ENCODE results near the gene CFAP119.

CFAP119 gene

DNA sequence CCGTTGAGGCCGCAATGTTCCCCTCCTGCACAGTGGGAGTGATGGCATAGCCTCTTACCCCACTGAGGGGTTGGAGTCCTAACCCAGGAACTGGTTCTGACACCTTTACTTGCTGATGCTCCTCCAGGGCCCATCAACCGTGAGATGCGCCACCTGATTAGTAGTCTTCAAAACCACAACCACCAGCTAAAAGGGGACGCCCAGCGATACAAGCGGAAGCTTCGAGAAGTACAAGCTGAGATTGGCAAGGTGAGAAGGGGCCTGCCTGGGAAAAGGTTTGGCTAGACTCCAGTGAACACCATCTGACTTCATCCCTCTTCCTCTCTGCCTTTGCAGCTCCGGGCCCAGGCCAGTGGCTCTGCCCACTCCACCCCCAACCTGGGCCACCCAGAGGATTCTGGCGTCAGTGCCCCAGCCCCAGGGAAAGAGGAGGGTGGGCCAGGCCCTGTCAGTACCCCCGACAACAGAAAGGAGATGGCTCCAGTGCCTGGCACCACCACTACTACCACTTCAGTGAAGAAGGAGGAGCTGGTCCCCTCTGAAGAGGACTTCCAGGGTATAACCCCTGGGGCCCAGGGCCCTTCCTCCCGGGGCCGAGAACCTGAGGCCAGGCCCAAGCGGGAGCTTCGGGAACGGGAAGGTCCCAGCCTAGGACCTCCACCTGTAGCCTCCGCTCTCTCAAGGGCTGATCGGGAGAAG is 6.1 kb upstream of the CFAP119 start:
- peaks cover 98% of the 10 kb centered on the region for H3K36me3 ChIP-seq (ENCODE audit: control insufficient read depth, insufficient read depth, low read length)
- H3K9me3 ChIP-seq (ENCODE audit: control insufficient read depth, insufficient read depth, low read depth, low read length): no peaks in the 10 kb centered on the region
- H3K4me1 ChIP-seq (ENCODE audit: control insufficient read depth, insufficient read depth, low read length): peaks cover 2% of the 10 kb centered on the region; the same call in 1 of the 2 replicates
- no peak overlapping the region for H3K9ac ChIP-seq (ENCODE audit: low read length)
- no peak overlapping the region for H3K27ac ChIP-seq (ENCODE audit: low read depth, low read length)
- H3K27me3 ChIP-seq (ENCODE audit: control insufficient read depth, insufficient read depth, low read length): no peaks in the 10 kb centered on the region
- H3K4me3 ChIP-seq (ENCODE audit: low read depth, low read length): no peak overlapping the region

DNA sequence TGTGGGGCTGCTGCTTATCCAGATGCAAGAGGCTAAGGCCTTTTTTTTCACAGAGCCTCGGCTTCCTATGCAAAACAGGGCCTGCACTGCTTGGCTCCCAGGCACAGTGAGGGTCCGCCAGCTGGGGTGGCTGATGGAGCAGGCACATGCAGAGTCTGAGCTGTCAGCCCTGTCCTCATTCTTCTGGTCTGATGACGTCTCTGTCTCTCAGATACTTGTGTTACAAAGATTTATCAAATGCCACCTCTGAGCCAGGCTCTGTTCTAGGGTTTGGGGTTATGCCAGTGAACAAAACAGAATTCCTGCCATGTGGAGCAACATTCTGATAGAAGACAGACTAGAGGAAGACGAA is 5.0 kb upstream of the CFAP119 start:
- H3K9me3 ChIP-seq (ENCODE audit: control insufficient read depth, insufficient read depth, low read depth, low read length): no peaks in the 10 kb centered on the region
- peaks cover 92% of the 10 kb centered on the region for H3K36me3 ChIP-seq (ENCODE audit: control insufficient read depth, insufficient read depth, low read length)
- no peaks in the 10 kb centered on the region for H3K27me3 ChIP-seq (ENCODE audit: control insufficient read depth, insufficient read depth, low read length)
- no peak overlapping the region for H3K4me3 ChIP-seq (ENCODE audit: low read depth, low read length)
- no peak overlapping the region for H3K9ac ChIP-seq (ENCODE audit: low read length)
- peaks cover 5% of the 10 kb centered on the region; the same call in 1 of the 2 replicates for H3K4me1 ChIP-seq (ENCODE audit: control insufficient read depth, insufficient read depth, low read length)
- H3K27ac ChIP-seq (ENCODE audit: low read depth, low read length): no peak overlapping the region

DNA sequence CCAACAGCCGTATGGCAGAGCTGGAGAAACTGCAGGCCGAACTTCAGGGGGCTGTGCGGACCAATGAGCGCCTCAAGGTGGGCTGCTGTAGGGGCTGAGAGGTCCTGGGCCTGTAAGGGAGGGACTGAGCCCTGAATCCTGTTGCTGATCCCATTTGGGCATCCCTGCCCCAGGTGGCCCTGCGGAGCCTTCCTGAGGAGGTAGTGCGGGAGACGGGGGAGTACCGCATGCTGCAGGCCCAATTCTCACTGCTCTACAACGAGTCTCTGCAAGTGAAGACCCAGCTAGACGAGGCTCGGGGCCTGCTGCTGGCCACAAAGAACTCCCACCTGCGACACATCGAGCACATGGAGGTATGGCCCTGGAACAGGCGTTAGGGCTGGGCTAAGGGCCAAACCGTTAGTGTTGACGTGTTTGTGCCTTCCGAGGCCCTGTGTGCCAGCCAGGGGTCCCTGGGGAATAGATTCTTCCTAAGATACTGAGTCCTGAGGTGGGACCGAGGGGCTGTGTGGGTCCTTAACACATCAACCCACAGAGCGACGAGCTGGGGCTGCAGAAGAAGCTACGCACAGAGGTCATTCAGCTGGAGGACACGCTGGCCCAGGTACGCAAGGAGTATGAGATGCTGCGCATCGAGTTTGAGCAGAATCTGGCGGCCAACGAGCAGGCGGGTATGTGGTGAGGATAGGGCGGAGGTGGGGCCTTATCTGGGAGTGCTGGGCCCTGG is 4.5 kb upstream of the CFAP119 start:
- Histone ChIP-seq H3K4me3 (ENCODE audit: low read depth, low read length) (no peak overlapping the region), H3K9ac (ENCODE audit: low read length) (no peak overlapping the region), H3K27me3 (ENCODE audit: control insufficient read depth, insufficient read depth, low read length) (no peaks in the 10 kb centered on the region), H3K36me3 (ENCODE audit: control insufficient read depth, insufficient read depth, low read length) (peaks cover 86% of the 10 kb centered on the region), H3K4me1 (ENCODE audit: control insufficient read depth, insufficient read depth, low read length) (peaks cover 5% of the 10 kb centered on the region; the same call in 1 of the 2 replicates), H3K9me3 (ENCODE audit: control insufficient read depth, insufficient read depth, low read depth, low read length) (no peaks in the 10 kb centered on the region), H3K27ac (ENCODE audit: low read depth, low read length) (no peak overlapping the region)

DNA sequence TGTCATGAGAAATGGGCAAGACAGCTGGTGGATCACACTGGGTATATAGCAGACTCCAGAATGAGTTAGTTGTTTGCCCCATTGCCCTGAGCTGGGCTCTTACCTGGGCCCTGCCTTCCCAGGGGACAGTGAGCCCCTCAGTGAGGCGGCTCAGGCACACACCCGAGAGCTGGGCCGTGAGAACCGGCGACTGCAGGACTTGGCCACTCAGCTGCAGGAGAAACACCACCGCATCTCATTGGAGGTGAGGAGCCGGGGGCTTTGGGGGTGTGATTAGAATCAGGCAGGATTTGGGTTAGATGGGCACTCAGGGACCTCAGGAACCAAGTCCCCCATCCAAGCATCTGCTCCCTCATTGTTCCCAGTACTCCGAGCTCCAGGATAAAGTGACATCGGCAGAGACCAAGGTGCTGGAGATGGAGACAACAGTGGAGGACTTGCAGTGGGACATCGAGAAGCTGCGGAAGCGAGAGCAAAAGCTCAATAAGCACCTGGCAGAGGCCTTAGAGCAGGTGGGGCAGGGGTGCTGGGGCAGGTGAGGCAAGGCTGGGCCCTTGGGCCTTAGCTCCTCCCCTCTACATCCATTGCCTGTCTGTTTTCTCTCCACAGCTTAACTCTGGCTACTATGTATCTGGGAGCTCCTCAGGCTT is 3.1 kb upstream of the CFAP119 start:
- no peaks in the 10 kb centered on the region for H3K9me3 ChIP-seq (ENCODE audit: control insufficient read depth, insufficient read depth, low read depth, low read length)
- no peak overlapping the region for H3K4me3 ChIP-seq (ENCODE audit: low read depth, low read length)
- no peak overlapping the region for H3K9ac ChIP-seq (ENCODE audit: low read length)
- H3K27ac ChIP-seq (ENCODE audit: low read depth, low read length): no peak overlapping the region
- H3K4me1 ChIP-seq (ENCODE audit: control insufficient read depth, insufficient read depth, low read length): peaks cover 8% of the 10 kb centered on the region; the same call in 1 of the 2 replicates
- no peaks in the 10 kb centered on the region for H3K27me3 ChIP-seq (ENCODE audit: control insufficient read depth, insufficient read depth, low read length)
- peaks cover 74% of the 10 kb centered on the region for H3K36me3 ChIP-seq (ENCODE audit: control insufficient read depth, insufficient read depth, low read length)

DNA sequence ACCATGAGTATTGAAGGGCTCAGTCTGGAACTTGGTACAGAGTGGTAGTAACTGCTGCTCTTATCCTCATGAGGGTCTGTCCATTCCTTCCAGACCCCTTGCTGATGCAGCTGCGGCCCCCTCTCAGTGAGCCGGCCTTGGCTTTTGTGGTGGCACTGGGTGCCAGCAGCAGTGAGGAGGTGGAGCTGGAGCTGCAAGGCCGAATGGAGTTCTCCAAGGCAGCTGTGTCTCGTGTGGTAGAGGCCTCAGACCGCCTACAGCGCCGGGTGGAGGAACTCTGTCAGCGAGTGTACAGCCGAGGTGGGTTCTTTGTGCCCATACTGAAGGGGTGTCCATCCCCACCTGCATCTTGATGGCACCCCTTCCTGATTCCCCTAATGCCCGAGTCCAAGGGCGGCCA is 2.2 kb upstream of the CFAP119 start:
- no peaks in the 10 kb centered on the region for H3K27me3 ChIP-seq (ENCODE audit: control insufficient read depth, insufficient read depth, low read length)
- peaks cover 66% of the 10 kb centered on the region for H3K36me3 ChIP-seq (ENCODE audit: control insufficient read depth, insufficient read depth, low read length)
- no peak overlapping the region for H3K4me3 ChIP-seq (ENCODE audit: low read depth, low read length)
- H3K9ac ChIP-seq (ENCODE audit: low read length): no peak overlapping the region
- H3K4me1 ChIP-seq (ENCODE audit: control insufficient read depth, insufficient read depth, low read length): peaks cover 8% of the 10 kb centered on the region; the same call in 1 of the 2 replicates
- no peak overlapping the region for H3K27ac ChIP-seq (ENCODE audit: low read depth, low read length)
- no peaks in the 10 kb centered on the region for H3K9me3 ChIP-seq (ENCODE audit: control insufficient read depth, insufficient read depth, low read depth, low read length)

DNA sequence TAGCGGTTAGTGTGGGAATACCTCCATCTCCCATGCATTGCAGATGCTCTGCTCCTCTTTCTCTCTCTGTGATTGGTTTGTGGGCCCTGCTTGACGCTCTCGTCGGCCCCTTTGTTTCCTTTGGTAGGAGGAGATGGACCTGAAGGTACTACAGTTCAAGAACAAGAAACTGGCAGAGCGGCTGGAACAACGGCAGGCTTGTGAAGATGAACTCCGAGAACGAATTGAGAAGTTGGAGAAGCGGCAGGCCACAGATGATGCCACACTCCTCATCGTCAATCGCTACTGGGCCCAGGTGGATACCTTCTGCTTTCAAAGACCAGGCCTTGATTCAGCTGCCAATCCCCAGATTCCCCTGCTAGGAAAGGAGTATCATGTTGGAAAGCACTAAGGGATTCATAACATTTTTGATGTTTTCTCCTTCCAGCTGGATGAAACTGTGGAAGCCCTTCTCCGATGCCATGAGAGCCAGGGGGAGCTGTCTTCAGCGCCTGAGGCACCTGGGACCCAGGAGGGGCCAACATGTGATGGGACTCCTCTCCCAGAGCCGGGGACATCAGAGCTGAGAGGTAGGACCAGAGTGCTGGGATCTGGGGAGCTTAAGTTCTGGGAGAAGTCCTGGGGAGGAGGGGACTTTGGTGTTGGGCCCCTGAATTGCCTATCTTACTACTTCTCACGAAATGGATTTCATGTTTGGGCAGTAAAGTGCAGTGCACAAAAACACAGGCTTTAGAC is 1.3 kb upstream of the CFAP119 start:
- peaks cover 61% of the 10 kb centered on the region for H3K36me3 ChIP-seq (ENCODE audit: control insufficient read depth, insufficient read depth, low read length)
- H3K9ac ChIP-seq (ENCODE audit: low read length): peak overlapping the region; percentile 91
- H3K27me3 ChIP-seq (ENCODE audit: control insufficient read depth, insufficient read depth, low read length): no peaks in the 10 kb centered on the region
- H3K27ac ChIP-seq (ENCODE audit: low read depth, low read length): no peak overlapping the region; the same call in 1 of the 2 replicates
- peak overlapping the region; percentile 91 for H3K4me3 ChIP-seq (ENCODE audit: low read depth, low read length)
- no peaks in the 10 kb centered on the region for H3K9me3 ChIP-seq (ENCODE audit: control insufficient read depth, insufficient read depth, low read depth, low read length)
- peaks cover 8% of the 10 kb centered on the region; the same call in 1 of the 2 replicates for H3K4me1 ChIP-seq (ENCODE audit: control insufficient read depth, insufficient read depth, low read length)

DNA sequence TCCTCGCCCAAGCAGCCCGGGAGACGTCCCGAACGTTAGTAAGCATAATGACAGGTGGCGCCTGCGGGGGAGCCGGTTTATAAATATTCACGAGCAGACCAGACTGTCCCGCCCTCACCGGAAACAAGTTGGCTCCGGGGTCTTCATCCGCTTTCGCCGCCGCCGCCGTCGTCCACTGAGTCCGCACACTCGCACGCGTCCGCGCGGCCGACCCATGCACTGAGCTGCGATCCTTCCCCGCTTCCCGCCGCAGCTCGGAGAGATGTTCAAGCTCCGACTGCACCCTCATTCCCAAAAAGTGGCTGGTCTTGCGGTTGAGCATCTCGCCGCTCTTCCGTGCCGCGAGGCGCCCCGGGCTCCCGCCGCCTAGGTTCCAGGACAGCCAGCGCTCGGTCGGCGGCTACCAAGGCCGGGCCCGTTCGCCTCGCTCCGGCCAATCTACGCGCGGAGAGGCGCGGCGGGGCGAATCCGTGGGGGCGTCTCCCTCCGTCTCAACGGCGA is 385 bp downstream of the CFAP119 start:
- no peaks in the 10 kb centered on the region for H3K27me3 ChIP-seq (ENCODE audit: control insufficient read depth, insufficient read depth, low read length)
- H3K9ac ChIP-seq (ENCODE audit: low read length): peak overlapping the region; percentile 80
- H3K9me3 ChIP-seq (ENCODE audit: control insufficient read depth, insufficient read depth, low read depth, low read length): no peaks in the 10 kb centered on the region
- H3K4me1 ChIP-seq (ENCODE audit: control insufficient read depth, insufficient read depth, low read length): peaks cover 8% of the 10 kb centered on the region; the same call in 1 of the 2 replicates
- H3K36me3 ChIP-seq (ENCODE audit: control insufficient read depth, insufficient read depth, low read length): peaks cover 54% of the 10 kb centered on the region
- H3K4me3 ChIP-seq (ENCODE audit: low read depth, low read length): peak overlapping the region; percentile 91
- H3K27ac ChIP-seq (ENCODE audit: low read depth, low read length): no peak overlapping the region

DNA sequence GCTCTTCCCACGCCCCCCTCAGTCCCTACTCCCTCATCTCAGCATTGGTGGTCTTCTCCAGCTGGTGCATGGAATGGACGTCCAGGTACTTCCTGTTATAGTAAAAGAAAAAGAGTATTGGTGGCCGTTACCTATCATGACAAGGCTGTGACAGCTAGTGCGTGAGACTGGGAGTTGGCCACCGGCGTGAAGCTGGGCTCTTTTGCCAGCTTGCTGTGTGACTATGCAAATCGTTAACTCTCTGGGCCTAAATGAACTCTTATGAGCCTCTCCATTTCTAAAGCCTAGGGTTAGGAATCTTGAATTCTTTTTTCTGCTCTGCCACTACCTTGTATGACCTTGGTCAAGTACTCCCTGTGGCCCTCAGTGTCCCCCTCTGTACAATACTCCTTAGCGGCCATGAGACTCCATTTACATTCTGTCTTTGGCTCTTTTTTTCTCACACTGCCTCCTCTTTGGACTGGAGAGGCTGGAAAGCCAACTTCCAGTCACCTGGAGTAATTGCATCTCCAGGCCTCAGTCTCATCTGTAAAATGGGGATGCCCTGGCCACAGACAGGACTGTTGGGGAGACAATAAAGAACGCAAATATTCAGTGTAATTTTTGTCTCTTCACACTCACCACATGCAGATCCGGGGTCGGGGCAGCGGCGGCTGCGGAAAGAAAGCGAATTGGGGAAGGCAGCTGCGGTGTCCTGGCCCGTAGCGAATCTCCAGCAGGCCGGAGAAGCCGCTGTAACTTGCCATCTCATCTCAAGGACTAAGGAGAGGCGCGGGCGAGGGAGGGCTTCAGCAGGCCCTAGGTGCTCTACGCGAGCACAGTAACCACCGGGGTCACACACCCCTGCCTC is 1.1 kb downstream of the CFAP119 start:
- H3K27ac ChIP-seq (ENCODE audit: low read depth, low read length): no peak overlapping the region

DNA sequence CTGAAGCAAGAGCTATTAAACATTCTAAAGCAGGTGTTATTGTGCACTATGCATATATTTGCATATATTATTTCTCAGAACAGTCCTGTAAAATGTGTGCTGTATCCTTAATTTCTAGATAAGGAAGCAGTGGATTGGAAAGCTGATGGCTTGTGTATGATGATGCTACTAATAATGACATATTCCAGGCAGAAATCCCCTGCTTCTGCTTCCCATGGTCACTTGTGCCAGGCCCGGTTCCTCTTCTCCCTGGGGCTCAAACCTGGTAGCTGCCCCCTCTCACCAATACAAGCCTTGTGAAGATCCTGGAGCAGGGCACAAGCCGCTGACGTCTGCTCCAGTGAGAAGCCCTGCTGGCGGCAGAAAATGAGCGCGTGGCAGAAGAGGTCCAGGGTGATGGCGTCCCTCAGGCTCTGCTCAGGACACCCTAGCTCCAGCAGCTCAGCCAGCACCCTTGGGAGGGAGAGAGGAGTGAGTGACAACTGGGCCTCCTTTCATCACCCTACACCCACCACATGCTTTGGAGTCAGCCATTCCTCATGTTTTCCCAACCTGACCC is 1.8 kb downstream of the CFAP119 start:
- H3K27me3 ChIP-seq (ENCODE audit: control insufficient read depth, insufficient read depth, low read length): no peaks in the 10 kb centered on the region
- no peak overlapping the region for H3K4me3 ChIP-seq (ENCODE audit: low read depth, low read length)
- no peak overlapping the region for H3K27ac ChIP-seq (ENCODE audit: low read depth, low read length)
- no peaks in the 10 kb centered on the region for H3K9me3 ChIP-seq (ENCODE audit: control insufficient read depth, insufficient read depth, low read depth, low read length)
- peaks cover 8% of the 10 kb centered on the region; the same call in 1 of the 2 replicates for H3K4me1 ChIP-seq (ENCODE audit: control insufficient read depth, insufficient read depth, low read length)
- H3K9ac ChIP-seq (ENCODE audit: low read length): no peak overlapping the region
- H3K36me3 ChIP-seq (ENCODE audit: control insufficient read depth, insufficient read depth, low read length): peaks cover 54% of the 10 kb centered on the region

More for the DNA sequence above, 1.1 kb downstream of the CFAP119 start:
- no peaks in the 10 kb centered on the region for H3K27me3 ChIP-seq (ENCODE audit: control insufficient read depth, insufficient read depth, low read length)
- H3K9me3 ChIP-seq (ENCODE audit: control insufficient read depth, insufficient read depth, low read depth, low read length): no peaks in the 10 kb centered on the region
- peak overlapping the region; percentile 80 for H3K9ac ChIP-seq (ENCODE audit: low read length)
- H3K36me3 ChIP-seq (ENCODE audit: control insufficient read depth, insufficient read depth, low read length): peaks cover 54% of the 10 kb centered on the region
- H3K4me3 ChIP-seq (ENCODE audit: low read depth, low read length): peak overlapping the region; percentile 91
- peaks cover 8% of the 10 kb centered on the region; the same call in 1 of the 2 replicates for H3K4me1 ChIP-seq (ENCODE audit: control insufficient read depth, insufficient read depth, low read length)

Measured in HUES6 (cell line).